HL-60 (cell line): ENCODE measurements around the gene SLC22A23.

ENCODE experiments used
- POLR2AphosphoS5 ChIP-seq: IDR thresholded peaks from 2 replicates; pipeline ENCODE4 v1.6.1; 2012; ENCODE audit warnings: low read depth
- TF ChIP-seq, protein P1 (sequence below): IDR thresholded peaks from one replicate; pipeline ENCODE4 v1.5.1; 2011; ENCODE audit warnings: low read length, control low read depth, inconsistent platforms; ENCODE audit not compliant: insufficient read depth
- TF ChIP-seq, protein P2 (sequence below): IDR thresholded peaks from 2 replicates; pipeline ENCODE4 v1.6.1; 2012; ENCODE audit warnings: low read depth; ENCODE audit not compliant: insufficient replicate concordance

DNA sequence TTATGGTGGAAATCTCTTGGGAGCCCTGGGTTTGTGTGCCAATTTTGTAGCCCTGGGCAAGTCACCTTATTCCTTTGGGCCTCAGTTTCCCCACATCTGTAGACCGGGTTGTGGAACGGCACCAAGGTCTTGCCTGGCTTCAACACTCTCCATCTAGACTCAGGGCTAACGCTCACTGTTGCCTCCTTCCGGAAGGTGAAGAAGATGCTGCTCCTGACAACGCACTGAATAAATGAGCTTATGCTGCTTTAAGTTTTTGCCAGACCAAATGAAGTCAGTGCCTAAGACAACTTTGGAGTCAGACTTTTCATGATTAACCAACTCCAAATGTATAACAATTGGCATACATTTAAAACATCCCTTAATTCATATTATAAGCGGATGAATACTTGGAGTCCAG, 145.0 kb downstream of the SLC22A23 start:
- TF ChIP-seq, protein P1, sequence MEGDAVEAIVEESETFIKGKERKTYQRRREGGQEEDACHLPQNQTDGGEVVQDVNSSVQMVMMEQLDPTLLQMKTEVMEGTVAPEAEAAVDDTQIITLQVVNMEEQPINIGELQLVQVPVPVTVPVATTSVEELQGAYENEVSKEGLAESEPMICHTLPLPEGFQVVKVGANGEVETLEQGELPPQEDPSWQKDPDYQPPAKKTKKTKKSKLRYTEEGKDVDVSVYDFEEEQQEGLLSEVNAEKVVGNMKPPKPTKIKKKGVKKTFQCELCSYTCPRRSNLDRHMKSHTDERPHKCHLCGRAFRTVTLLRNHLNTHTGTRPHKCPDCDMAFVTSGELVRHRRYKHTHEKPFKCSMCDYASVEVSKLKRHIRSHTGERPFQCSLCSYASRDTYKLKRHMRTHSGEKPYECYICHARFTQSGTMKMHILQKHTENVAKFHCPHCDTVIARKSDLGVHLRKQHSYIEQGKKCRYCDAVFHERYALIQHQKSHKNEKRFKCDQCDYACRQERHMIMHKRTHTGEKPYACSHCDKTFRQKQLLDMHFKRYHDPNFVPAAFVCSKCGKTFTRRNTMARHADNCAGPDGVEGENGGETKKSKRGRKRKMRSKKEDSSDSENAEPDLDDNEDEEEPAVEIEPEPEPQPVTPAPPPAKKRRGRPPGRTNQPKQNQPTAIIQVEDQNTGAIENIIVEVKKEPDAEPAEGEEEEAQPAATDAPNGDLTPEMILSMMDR: peak; percentile 6
- TF ChIP-seq POLR2AphosphoS5: no peak
- TF ChIP-seq, protein P2, sequence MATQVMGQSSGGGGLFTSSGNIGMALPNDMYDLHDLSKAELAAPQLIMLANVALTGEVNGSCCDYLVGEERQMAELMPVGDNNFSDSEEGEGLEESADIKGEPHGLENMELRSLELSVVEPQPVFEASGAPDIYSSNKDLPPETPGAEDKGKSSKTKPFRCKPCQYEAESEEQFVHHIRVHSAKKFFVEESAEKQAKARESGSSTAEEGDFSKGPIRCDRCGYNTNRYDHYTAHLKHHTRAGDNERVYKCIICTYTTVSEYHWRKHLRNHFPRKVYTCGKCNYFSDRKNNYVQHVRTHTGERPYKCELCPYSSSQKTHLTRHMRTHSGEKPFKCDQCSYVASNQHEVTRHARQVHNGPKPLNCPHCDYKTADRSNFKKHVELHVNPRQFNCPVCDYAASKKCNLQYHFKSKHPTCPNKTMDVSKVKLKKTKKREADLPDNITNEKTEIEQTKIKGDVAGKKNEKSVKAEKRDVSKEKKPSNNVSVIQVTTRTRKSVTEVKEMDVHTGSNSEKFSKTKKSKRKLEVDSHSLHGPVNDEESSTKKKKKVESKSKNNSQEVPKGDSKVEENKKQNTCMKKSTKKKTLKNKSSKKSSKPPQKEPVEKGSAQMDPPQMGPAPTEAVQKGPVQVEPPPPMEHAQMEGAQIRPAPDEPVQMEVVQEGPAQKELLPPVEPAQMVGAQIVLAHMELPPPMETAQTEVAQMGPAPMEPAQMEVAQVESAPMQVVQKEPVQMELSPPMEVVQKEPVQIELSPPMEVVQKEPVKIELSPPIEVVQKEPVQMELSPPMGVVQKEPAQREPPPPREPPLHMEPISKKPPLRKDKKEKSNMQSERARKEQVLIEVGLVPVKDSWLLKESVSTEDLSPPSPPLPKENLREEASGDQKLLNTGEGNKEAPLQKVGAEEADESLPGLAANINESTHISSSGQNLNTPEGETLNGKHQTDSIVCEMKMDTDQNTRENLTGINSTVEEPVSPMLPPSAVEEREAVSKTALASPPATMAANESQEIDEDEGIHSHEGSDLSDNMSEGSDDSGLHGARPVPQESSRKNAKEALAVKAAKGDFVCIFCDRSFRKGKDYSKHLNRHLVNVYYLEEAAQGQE: no peak
